HL-60 (cell line): ENCODE measurements around the gene HOXB3.
A peak's percentile ranks its signal among the peaks of the same experiment; 100 is the strongest.

ENCODE experiments used
- DNase-seq, 2 experiments: peaks; one replicate each; pipeline ENCODE4 v3.0.0-alpha.2; 2010 to 2020; ENCODE audit warnings: low read depth in 1 of 2, low spot score in 1 of 2
- H3K27ac ChIP-seq: fragments of 250-450 bp; sonication (Bioruptor Pico); replicated peaks from 2 replicates; pipeline ENCODE4 v1.5.1; 2020; ENCODE audit warnings: mild to moderate bottlenecking, moderate library complexity
- H3K27me3 ChIP-seq: fragments of 250-450 bp; sonication (Bioruptor Pico); 2 replicates; pipeline ENCODE4 v1.5.1; 2021; ENCODE audit warnings: mild to moderate bottlenecking, moderate library complexity; ENCODE audit not compliant: insufficient read depth, poor library complexity, severe bottlenecking
- H3K4me3 ChIP-seq: replicated peaks from 2 replicates; pipeline ENCODE4 v1.5.1; 2011; ENCODE audit warnings: mild to moderate bottlenecking, control low read depth, low read length; ENCODE audit not compliant: insufficient read depth
- GABPA ChIP-seq: IDR thresholded peaks from 2 replicates; pipeline ENCODE4 v1.6.1; 2012; ENCODE audit warnings: low read depth
- POLR2AphosphoS5 ChIP-seq: IDR thresholded peaks from 2 replicates; pipeline ENCODE4 v1.6.1; 2012; ENCODE audit warnings: low read depth
- REST ChIP-seq: IDR thresholded peaks from 2 replicates; pipeline ENCODE4 v1.6.1; 2012; ENCODE audit warnings: low read depth; ENCODE audit not compliant: insufficient replicate concordance
- SPI1 ChIP-seq: IDR thresholded peaks from 2 replicates; pipeline ENCODE4 v1.6.1; 2012; ENCODE audit warnings: low read depth, mild to moderate bottlenecking, borderline replicate concordance
- TF ChIP-seq, protein P1 (sequence below): IDR thresholded peaks from one replicate; pipeline ENCODE4 v1.5.1; 2011; ENCODE audit warnings: low read length, control low read depth, inconsistent platforms; ENCODE audit not compliant: insufficient read depth

Gene HOXB3

GRCh38 chr17:48620461-48621139 lies 30.6 kb upstream of the HOXB3 start:
- no peak overlapping the region for H3K27ac ChIP-seq
- H3K27me3 ChIP-seq, result peaks cover 85% of the 10 kb centered on the region
- DNase-seq, result no peak
- H3K4me3 ChIP-seq, result no peak overlapping the region
- TF ChIP-seq POLR2AphosphoS5 (no peak), GABPA (no peak), SPI1 (no peak), REST (no peak)
- TF ChIP-seq, protein P1, sequence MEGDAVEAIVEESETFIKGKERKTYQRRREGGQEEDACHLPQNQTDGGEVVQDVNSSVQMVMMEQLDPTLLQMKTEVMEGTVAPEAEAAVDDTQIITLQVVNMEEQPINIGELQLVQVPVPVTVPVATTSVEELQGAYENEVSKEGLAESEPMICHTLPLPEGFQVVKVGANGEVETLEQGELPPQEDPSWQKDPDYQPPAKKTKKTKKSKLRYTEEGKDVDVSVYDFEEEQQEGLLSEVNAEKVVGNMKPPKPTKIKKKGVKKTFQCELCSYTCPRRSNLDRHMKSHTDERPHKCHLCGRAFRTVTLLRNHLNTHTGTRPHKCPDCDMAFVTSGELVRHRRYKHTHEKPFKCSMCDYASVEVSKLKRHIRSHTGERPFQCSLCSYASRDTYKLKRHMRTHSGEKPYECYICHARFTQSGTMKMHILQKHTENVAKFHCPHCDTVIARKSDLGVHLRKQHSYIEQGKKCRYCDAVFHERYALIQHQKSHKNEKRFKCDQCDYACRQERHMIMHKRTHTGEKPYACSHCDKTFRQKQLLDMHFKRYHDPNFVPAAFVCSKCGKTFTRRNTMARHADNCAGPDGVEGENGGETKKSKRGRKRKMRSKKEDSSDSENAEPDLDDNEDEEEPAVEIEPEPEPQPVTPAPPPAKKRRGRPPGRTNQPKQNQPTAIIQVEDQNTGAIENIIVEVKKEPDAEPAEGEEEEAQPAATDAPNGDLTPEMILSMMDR, result no peak

DNA sequence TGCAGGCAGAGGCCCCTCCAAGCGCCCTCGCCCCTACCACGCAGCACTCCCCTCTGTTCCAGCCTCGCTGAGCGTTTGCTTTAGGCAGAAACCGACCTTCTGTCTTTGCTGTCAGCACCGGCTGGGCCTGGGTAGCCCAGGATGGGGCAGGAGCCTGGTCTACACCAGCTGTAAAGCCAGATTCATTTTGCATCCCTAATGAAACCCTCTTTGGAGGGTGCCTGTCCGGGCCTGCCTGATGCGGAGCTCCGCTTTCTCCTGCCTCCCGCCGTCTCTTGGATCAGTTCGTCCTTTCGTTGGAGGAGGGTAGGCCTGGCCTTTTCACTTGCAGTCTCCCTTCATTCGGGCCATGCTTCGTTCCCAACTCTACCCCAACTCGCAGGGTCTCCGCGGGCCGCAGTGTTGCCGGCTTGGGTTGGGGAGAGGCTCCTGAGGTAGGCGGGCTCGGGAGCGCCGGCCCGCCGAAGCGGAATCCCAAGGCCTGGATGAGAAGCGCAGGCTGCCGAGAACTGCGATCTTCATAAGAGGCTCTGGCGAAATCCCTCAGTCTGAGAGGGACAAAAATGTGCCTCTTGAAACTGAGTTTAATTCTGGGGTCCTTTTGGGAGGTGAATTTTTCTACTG lies 29.9 kb upstream of the HOXB3 start:
- Histone ChIP-seq H3K27me3 (peaks cover 87% of the 10 kb centered on the region), H3K4me3 (no peak overlapping the region), H3K27ac (no peak overlapping the region)
- TF ChIP-seq SPI1 (no peak), REST (no peak), GABPA (no peak), POLR2AphosphoS5 (no peak)
- TF ChIP-seq, protein P1, result no peak
- no peak for DNase-seq

- TF ChIP-seq POLR2AphosphoS5, result no peak
- TF ChIP-seq, protein P1, result peak; percentile 70
- Histone ChIP-seq H3K27ac (no peak overlapping the region), H3K4me3 (no peak overlapping the region), H3K27me3 (peaks cover 83% of the 10 kb centered on the region)
- peak; percentile 50 to 76 for DNase-seq
These were observed 28.3 kb upstream of the HOXB3 start for GRCh38 chr17:48618256-48618896.
